ENCODE data around the gene CCNB1IP1. TPM values are rescaled to one million over a fixed set of nuclear protein-coding genes. Genes with fewer than 3 reads are reported as not detected.
"Not testable (repeated sequence)": the region's sequence is repeated elsewhere in the genome, so short reads cannot be mapped to it uniquely, and the experiment has no call there.

Gene CCNB1IP1
- total and polyA plus RNA-seq, 4 experiments from 2014 or later = 10.6 to 24.3 (median 16.4) TPM

DNA sequence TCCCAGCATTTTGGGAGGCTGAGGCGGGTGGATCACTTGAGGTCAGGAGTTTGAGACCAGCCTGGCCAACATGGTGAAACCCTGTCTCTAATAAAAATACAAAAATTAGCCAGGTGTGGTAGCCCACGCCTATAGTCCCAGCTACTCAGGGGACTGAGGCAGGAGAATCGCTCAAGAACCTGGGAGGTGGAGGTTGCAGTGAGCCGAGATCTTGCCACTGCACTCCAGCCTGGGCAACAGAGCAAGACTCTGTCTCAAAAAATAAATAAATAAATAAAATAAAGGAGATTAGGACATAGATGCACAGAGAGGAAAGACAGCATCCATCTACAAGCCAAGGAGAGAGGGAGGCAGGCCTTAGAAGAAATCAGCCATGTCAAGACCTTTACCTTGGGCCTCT lies 8.0 kb upstream of the CCNB1IP1 start:
- ChIA-PET CTCF (ENCODE audit: partially characterized antibody) (interaction anchor here (0.7 to 9.5 kb wide), 6 partner anchors 9 to 350 kb away, joined by 3 to 124 read pairs (median 20); partner anchors contain the start of gene TEP1), POLR2A (ENCODE audit: partially characterized antibody) (interaction anchor here (1.3 to 4.2 kb wide), 7 partner anchors 9 to 350 kb away, joined by 3 to 70 read pairs (median 39); partner anchors contain the start of genes APEX1, CCNB1IP1, OSGEP and PIP4P1)
- DNase-seq; H3K4me1 ChIP-seq (ENCODE audit: insufficient read depth, low read length); H3K9me3 Mint-ChIP-seq; H3K27me3 Mint-ChIP-seq; H3K36me3 ChIP-seq (ENCODE audit: insufficient read depth, low read length); H3K27me3 ChIP-seq (ENCODE audit: insufficient read depth, low read length); H3K9me3 ChIP-seq (ENCODE audit: control insufficient read depth in 1 of 2, low read length in 2 of 2); intact Hi-C loops (cut with micrococcal nuclease); H3K27ac ChIP-seq (ENCODE audit: low read depth, low read length); H3K4me3 ChIP-seq (ENCODE audit: low read length in 2 of 2): not testable (repeated sequence)
- Mint-ChIP-seq H3K36me3 (peaks cover 0 to 21% of the 10 kb centered on the region in 2 donors), H3K4me3 (peak overlapping the region in 2 of 8 donors; percentile 42 to 65), H3K4me1 (peaks cover 5 to 27% (median 10%) of the 10 kb centered on the region in 4 donors), H3K27ac (peak overlapping the region in 2 of 7 donors; percentile 48 to 97)

GRCh38 chr14:20334017-20334416 lies 938 bp upstream of the CCNB1IP1 start:
- Mint-ChIP-seq H3K4me3 (peak overlapping the region in 3 of 8 donors; percentile 10 to 99 (median 45)), H3K9me3 (no peaks in the 10 kb centered on the region), H3K27me3 (no peaks in the 10 kb centered on the region), H3K27ac (peak overlapping the region in 1 of 7 donors; percentile 98), H3K36me3 (peaks cover 0 to 6% of the 10 kb centered on the region in 2 donors), H3K4me1 (peaks cover 17 to 35% (median 23%) of the 10 kb centered on the region in 4 donors)
- POLR2A ChIA-PET (ENCODE audit: partially characterized antibody) = interaction anchor here (0.9 to 4.2 kb wide), 6 partner anchors 8 to 350 kb away, joined by 4 to 70 read pairs (median 8); partner anchors contain the start of genes PARP2, PIP4P1 and RNASE4
- Histone ChIP-seq H3K4me3 (ENCODE audit: low read length in 2 of 2) (no peak overlapping the region), H3K27me3 (ENCODE audit: insufficient read depth, low read length) (no peaks in the 10 kb centered on the region), H3K27ac (ENCODE audit: low read depth, low read length) (no peak overlapping the region), H3K4me1 (ENCODE audit: insufficient read depth, low read length) (peaks cover 16% of the 10 kb centered on the region), H3K36me3 (ENCODE audit: insufficient read depth, low read length) (no peaks in the 10 kb centered on the region), H3K9me3 (ENCODE audit: control insufficient read depth in 1 of 2, low read length in 2 of 2) (no peaks in the 10 kb centered on the region)
- DNase-seq = no peak
- CTCF ChIA-PET (ENCODE audit: partially characterized antibody) = interaction anchor here (1.5 to 10.7 kb wide), 4 partner anchors 9 to 350 kb away, joined by 4 to 354 read pairs (median 18); partner anchors contain the start of genes PARP2 and RNASE4
- intact Hi-C loops (cut with micrococcal nuclease) = no loop called here

GRCh38 chr14:20333494-20333841 lies 389 bp upstream of the CCNB1IP1 start:
- H3K36me3 Mint-ChIP-seq = peaks cover 0 to 8% of the 10 kb centered on the region in 2 donors
- DNase-seq = no peak
- peak overlapping the region; percentile 62 to 67 for H3K4me3 ChIP-seq (ENCODE audit: low read length in 2 of 2)

DNA sequence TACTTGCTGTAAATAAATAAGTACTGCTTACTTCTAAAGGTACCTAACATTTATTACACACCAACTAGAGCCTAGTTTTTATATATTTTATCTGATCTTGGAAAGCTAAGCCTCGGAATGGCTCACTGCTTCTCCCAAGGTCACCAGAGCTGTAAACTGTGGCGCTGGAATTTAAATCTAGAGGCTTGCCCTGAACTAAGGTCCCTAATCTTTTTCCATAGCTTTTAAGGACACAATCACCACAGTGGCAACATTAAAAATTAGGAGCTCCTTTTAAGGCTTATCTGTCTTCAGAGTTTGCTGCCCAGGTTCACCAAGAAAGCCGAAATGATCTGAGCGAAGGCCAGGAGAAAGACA lies 670 bp downstream of the CCNB1IP1 start:
- peak overlapping the region; percentile 86 to 98 (median 98) for H3K27ac Mint-ChIP-seq
- Histone ChIP-seq H3K4me3 (ENCODE audit: low read length in 2 of 2) (peak overlapping the region; percentile 62 to 67), H3K36me3 (ENCODE audit: insufficient read depth, low read length) (no peaks in the 10 kb centered on the region), H3K27ac (ENCODE audit: low read depth, low read length) (peak overlapping the region; percentile 67), H3K9me3 (ENCODE audit: control insufficient read depth in 1 of 2, low read length in 2 of 2) (no peaks in the 10 kb centered on the region), H3K27me3 (ENCODE audit: insufficient read depth, low read length) (no peaks in the 10 kb centered on the region), H3K4me1 (ENCODE audit: insufficient read depth, low read length) (peaks cover 20% of the 10 kb centered on the region)
- no peak for DNase-seq
- no peaks in the 10 kb centered on the region for H3K9me3 Mint-ChIP-seq
- POLR2A ChIA-PET (ENCODE audit: partially characterized antibody) = interaction anchor here (1.2 to 4.2 kb wide), 7 partner anchors 10 to 351 kb away, joined by 3 to 70 read pairs (median 6); partner anchors contain the start of genes PARP2, PIP4P1, RNASE4 and TEP1
- no peaks in the 10 kb centered on the region for H3K27me3 Mint-ChIP-seq
- H3K4me3 Mint-ChIP-seq = peak overlapping the region; percentile 99 to 100 (median 99)
- H3K36me3 Mint-ChIP-seq = peaks cover 0 to 9% of the 10 kb centered on the region in 2 donors
- CTCF ChIA-PET (ENCODE audit: partially characterized antibody) = interaction anchor here (0.8 to 10.7 kb wide), 7 partner anchors 9 to 359 kb away, joined by 3 to 354 read pairs (median 7); partner anchors contain the start of genes PARP2 and RNASE4
- H3K4me1 Mint-ChIP-seq = peaks cover 24 to 47% (median 29%) of the 10 kb centered on the region in 4 donors
- intact Hi-C loops (cut with micrococcal nuclease) = loop anchor here (2.0 kb wide), 1 partner anchor 128 kb away; the partner anchor contains the start of gene PIP4P1

More at GRCh38 chr14:20333494-20333841, 389 bp upstream of the CCNB1IP1 start:
- Mint-ChIP-seq H3K4me1 (peaks cover 20 to 38% (median 23%) of the 10 kb centered on the region in 4 donors), H3K27me3 (no peaks in the 10 kb centered on the region), H3K27ac (peak overlapping the region; percentile 86 to 98 (median 98)), H3K9me3 (no peaks in the 10 kb centered on the region), H3K4me3 (peak overlapping the region; percentile 99 to 100 (median 99))
- CTCF ChIA-PET (ENCODE audit: partially characterized antibody) = interaction anchor here (0.6 to 10.7 kb wide), 6 partner anchors 10 to 358 kb away, joined by 3 to 354 read pairs (median 10); partner anchors contain the start of genes PARP2 and RNASE4
- intact Hi-C loops (cut with micrococcal nuclease) = loop anchor here (1.0 to 2.0 kb wide), 3 partner anchors 10 to 280 kb away; partner anchors contain the start of genes PARP2 and PIP4P1
- no peaks in the 10 kb centered on the region for H3K9me3 ChIP-seq (ENCODE audit: control insufficient read depth in 1 of 2, low read length in 2 of 2)
- POLR2A ChIA-PET (ENCODE audit: partially characterized antibody) = interaction anchor here (0.9 to 4.2 kb wide), 8 partner anchors 9 to 350 kb away, joined by 3 to 70 read pairs (median 6); partner anchors contain the start of genes PARP2, PIP4P1, RNASE4 and TEP1
- H3K36me3 ChIP-seq (ENCODE audit: insufficient read depth, low read length) = no peaks in the 10 kb centered on the region
- H3K27me3 ChIP-seq (ENCODE audit: insufficient read depth, low read length) = no peaks in the 10 kb centered on the region
- H3K4me1 ChIP-seq (ENCODE audit: insufficient read depth, low read length) = peaks cover 16% of the 10 kb centered on the region
- peak overlapping the region; percentile 67 for H3K27ac ChIP-seq (ENCODE audit: low read depth, low read length)

GRCh38 chr14:20331053-20331613 lies 1.9 kb downstream of the CCNB1IP1 start:
- Histone ChIP-seq H3K4me3 (ENCODE audit: low read length in 2 of 2) (no peak overlapping the region), H3K27ac (ENCODE audit: low read depth, low read length) (no peak overlapping the region), H3K4me1 (ENCODE audit: insufficient read depth, low read length) (peaks cover 24% of the 10 kb centered on the region), H3K36me3 (ENCODE audit: insufficient read depth, low read length) (no peaks in the 10 kb centered on the region), H3K9me3 (ENCODE audit: control insufficient read depth in 1 of 2, low read length in 2 of 2) (no peaks in the 10 kb centered on the region), H3K27me3 (ENCODE audit: insufficient read depth, low read length) (no peaks in the 10 kb centered on the region)
- no peaks in the 10 kb centered on the region for H3K9me3 Mint-ChIP-seq
- peak overlapping the region in 4 of 7 donors; percentile 5 to 79 (median 52) for H3K27ac Mint-ChIP-seq
- CTCF ChIA-PET (ENCODE audit: partially characterized antibody) = interaction anchor here (0.6 to 10.7 kb wide), 5 partner anchors 19 to 452 kb away, joined by 3 to 354 read pairs (median 6); partner anchors contain the start of genes RNASE4 and TEP1
- H3K36me3 Mint-ChIP-seq = peaks cover 0 to 13% of the 10 kb centered on the region in 2 donors
- POLR2A ChIA-PET (ENCODE audit: partially characterized antibody) = interaction anchor here (3.4 to 4.2 kb wide), 2 partner anchors 11 to 352 kb away, joined by 28 to 70 read pairs; partner anchors contain the start of genes PARP2 and RNASE4
- no peak overlapping the region for H3K4me3 Mint-ChIP-seq
- H3K4me1 Mint-ChIP-seq = peaks cover 26 to 49% (median 33%) of the 10 kb centered on the region in 4 donors
- intact Hi-C loops (cut with micrococcal nuclease) = no loop called here
- no peak for DNase-seq
- no peaks in the 10 kb centered on the region for H3K27me3 Mint-ChIP-seq

- Histone ChIP-seq H3K4me3 (ENCODE audit: low read length in 2 of 2) (no peak overlapping the region), H3K4me1 (ENCODE audit: insufficient read depth, low read length) (peaks cover 20% of the 10 kb centered on the region), H3K36me3 (ENCODE audit: insufficient read depth, low read length) (peaks cover 3% of the 10 kb centered on the region), H3K27me3 (ENCODE audit: insufficient read depth, low read length) (no peaks in the 10 kb centered on the region), H3K27ac (ENCODE audit: low read depth, low read length) (no peak overlapping the region), H3K9me3 (ENCODE audit: control insufficient read depth in 1 of 2, low read length in 2 of 2) (no peaks in the 10 kb centered on the region)
- DNase-seq = no peak
- Mint-ChIP-seq H3K27me3 (no peaks in the 10 kb centered on the region), H3K9me3 (no peaks in the 10 kb centered on the region), H3K36me3 (peaks cover 4 to 20% of the 10 kb centered on the region in 2 donors), H3K4me1 (peaks cover 26 to 49% (median 33%) of the 10 kb centered on the region in 4 donors), H3K27ac (peak overlapping the region in 1 of 7 donors; percentile 17), H3K4me3 (no peak overlapping the region)
- intact Hi-C loops (cut with micrococcal nuclease) = loop anchor here (10.0 kb wide), 1 partner anchor 525 kb away; no protein-coding TSS in a partner anchor
- ChIA-PET CTCF (ENCODE audit: partially characterized antibody) (interaction anchor here (1.1 to 10.7 kb wide), 9 partner anchors 13 to 543 kb away, joined by 3 to 354 read pairs (median 16); partner anchors contain the start of genes PARP2, PIP4P1, RNASE4 and TEP1), POLR2A (ENCODE audit: partially characterized antibody) (interaction anchor here (0.6 to 4.5 kb wide), 5 partner anchors 13 to 352 kb away, joined by 3 to 36 read pairs (median 8); partner anchors contain the start of gene PARP2)
Measured at GRCh38 chr14:20329355-20329754, 3.7 kb downstream of the CCNB1IP1 start.

Data from CD4-positive, alpha-beta memory T cell (primary cell).